ENCODE data around the gene EPB42.

Gene EPB42

DNA sequence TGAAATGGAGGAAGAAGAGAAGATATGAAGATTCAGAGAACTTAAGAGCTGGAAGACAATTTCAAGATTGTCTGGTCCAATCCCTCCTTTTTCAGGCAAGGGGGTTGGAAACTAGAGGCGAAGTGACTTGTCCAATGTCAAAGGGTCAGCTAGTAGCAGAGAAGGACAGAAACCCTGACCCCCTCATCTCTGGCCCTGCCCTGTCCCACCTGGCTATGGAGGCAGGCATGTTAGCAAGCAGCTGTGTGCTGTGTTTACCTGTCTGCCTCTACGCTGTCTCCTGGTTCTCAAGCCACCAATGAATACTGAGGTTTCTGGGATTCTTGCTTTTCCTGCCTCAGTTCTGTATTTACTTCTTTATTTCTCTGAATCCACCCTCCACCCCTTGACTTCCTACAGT, 45.6 kb upstream of the EPB42 start:
- Histone ChIP-seq H3K27me3 (replicated peaks; ENCODE audit: control insufficient read depth, insufficient read depth, low read length) (no peaks in the 10 kb centered on the region), H3K36me3 (ENCODE audit: control insufficient read depth, insufficient read depth, low read length) (no peaks in the 10 kb centered on the region), H3K4me3 (replicated peaks; ENCODE audit: low read depth, low read length) (no peak overlapping the region)
- DNase-seq (ENCODE audit: extremely low read depth, insufficient read length): no peak
- TF ChIP-seq, protein P1, sequence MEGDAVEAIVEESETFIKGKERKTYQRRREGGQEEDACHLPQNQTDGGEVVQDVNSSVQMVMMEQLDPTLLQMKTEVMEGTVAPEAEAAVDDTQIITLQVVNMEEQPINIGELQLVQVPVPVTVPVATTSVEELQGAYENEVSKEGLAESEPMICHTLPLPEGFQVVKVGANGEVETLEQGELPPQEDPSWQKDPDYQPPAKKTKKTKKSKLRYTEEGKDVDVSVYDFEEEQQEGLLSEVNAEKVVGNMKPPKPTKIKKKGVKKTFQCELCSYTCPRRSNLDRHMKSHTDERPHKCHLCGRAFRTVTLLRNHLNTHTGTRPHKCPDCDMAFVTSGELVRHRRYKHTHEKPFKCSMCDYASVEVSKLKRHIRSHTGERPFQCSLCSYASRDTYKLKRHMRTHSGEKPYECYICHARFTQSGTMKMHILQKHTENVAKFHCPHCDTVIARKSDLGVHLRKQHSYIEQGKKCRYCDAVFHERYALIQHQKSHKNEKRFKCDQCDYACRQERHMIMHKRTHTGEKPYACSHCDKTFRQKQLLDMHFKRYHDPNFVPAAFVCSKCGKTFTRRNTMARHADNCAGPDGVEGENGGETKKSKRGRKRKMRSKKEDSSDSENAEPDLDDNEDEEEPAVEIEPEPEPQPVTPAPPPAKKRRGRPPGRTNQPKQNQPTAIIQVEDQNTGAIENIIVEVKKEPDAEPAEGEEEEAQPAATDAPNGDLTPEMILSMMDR (IDR thresholded peaks at IDR 0.05; ENCODE audit: insufficient read depth, low read length, poor library complexity, severe bottlenecking): no peak

DNA sequence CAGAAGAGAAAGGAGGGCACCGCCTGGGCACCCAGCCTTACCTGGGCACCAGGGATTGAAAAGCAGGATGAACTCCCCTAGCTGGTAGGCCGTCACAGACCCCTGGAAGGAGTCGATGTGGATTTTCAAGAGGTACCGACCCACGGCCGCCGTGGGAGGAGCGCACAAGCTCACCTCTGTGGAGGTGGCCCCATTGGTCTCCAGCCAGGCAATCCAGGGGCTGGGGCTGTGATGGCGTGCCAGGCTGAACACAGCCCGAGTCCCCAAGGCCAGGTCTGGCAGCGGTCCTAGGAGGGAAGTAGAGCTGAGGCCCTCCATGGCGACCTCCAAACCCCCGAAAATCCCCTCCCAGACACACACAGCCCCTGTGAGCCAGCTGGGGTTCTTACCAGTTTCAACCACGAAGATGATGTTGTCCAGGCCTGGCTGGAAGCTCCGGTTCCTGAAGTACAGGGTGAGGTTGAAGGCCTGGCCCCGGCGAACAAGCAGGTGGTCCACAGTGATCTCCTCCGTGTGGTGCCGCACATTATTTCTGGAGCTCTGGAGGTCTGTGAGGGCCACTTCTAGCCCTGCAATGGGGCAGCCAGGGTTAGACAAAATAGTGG, 39.3 kb upstream of the EPB42 start:
- no peak overlapping the region for H3K4me3 ChIP-seq (replicated peaks; ENCODE audit: low read depth, low read length)
- no peaks in the 10 kb centered on the region for H3K27me3 ChIP-seq (replicated peaks; ENCODE audit: control insufficient read depth, insufficient read depth, low read length)
- TF ChIP-seq, protein P1 (IDR thresholded peaks at IDR 0.05; ENCODE audit: insufficient read depth, low read length, poor library complexity, severe bottlenecking): no peak
- no peaks in the 10 kb centered on the region for H3K36me3 ChIP-seq (ENCODE audit: control insufficient read depth, insufficient read depth, low read length)
- DNase-seq (ENCODE audit: extremely low read depth, insufficient read length): no peak

DNA sequence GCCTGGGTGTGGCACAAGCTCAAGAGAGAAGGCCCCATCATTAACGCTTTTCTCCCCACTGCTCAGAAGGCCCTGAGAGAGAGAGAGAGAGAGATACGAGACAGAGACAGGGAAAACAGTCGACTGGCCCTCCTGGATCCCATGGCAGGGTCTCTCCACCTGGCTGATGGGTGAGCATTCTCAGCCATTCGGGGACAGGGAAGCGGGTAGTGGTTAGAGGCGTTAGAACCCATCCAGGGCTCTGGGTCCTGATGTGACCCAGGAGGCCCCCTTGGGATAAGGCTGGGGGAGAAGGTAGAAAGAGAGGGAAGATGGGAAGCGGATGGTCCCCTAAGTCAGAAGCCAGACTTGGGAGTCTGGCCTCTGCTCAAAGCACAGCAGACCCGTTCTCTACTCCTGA, 38.0 kb upstream of the EPB42 start:
- TF ChIP-seq, protein P1 (IDR thresholded peaks at IDR 0.05; ENCODE audit: insufficient read depth, low read length, poor library complexity, severe bottlenecking): no peak
- no peaks in the 10 kb centered on the region for H3K36me3 ChIP-seq (ENCODE audit: control insufficient read depth, insufficient read depth, low read length)
- H3K4me3 ChIP-seq (replicated peaks; ENCODE audit: low read depth, low read length): no peak overlapping the region
- no peaks in the 10 kb centered on the region for H3K27me3 ChIP-seq (replicated peaks; ENCODE audit: control insufficient read depth, insufficient read depth, low read length)
- no peak for DNase-seq (ENCODE audit: extremely low read depth, insufficient read length)

DNA sequence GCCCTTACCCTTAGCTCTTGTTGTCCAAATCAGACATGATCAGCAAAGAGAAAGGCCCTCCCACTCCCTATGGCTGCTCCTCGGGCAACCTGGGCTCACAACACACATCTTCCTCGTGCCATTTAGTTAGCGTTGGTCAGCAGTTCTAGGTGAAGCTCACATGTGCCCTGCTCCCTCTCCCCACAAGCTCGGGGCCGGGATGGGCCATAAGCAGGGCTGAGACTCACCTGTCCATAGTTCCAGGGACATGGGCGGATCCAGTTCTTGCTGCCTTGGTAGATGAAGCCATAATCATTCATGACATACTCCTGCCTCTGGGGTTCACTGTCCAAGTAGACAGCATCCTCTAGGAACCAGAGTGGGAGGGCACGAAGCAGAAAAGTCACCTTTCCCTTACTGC, 35.5 kb upstream of the EPB42 start:
- DNase-seq (ENCODE audit: extremely low read depth, insufficient read length): no peak
- H3K4me3 ChIP-seq (replicated peaks; ENCODE audit: low read depth, low read length): no peak overlapping the region
- TF ChIP-seq, protein P1 (IDR thresholded peaks at IDR 0.05; ENCODE audit: insufficient read depth, low read length, poor library complexity, severe bottlenecking): no peak

DNA sequence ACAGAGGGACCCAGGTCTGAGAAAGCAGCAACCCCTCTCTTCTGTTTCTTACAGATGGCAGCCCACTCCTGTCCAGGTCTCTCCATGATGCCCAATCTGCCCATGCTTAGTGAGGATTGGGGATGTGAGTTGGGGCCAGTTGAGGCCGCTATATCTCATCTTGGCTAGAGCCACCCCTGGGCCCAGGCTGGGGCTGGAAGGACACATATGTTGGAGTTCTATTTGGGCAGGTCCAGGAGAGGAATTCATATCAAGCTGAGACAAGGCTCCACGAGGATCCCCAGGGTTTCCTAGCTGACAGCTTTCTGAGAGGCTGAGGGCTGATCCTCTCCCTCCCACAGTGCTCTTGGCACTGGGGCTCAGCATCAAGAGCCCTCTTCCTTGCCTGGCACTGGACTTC, 34.6 kb upstream of the EPB42 start:
- DNase-seq (ENCODE audit: extremely low read depth, insufficient read length): no peak
- H3K36me3 ChIP-seq (ENCODE audit: control insufficient read depth, insufficient read depth, low read length): no peaks in the 10 kb centered on the region
- H3K27me3 ChIP-seq (replicated peaks; ENCODE audit: control insufficient read depth, insufficient read depth, low read length): no peaks in the 10 kb centered on the region
- H3K4me3 ChIP-seq (replicated peaks; ENCODE audit: low read depth, low read length): no peak overlapping the region
- TF ChIP-seq, protein P1 (IDR thresholded peaks at IDR 0.05; ENCODE audit: insufficient read depth, low read length, poor library complexity, severe bottlenecking): no peak

More for the DNA sequence above, 35.5 kb upstream of the EPB42 start:
- no peaks in the 10 kb centered on the region for H3K36me3 ChIP-seq (ENCODE audit: control insufficient read depth, insufficient read depth, low read length)
- no peaks in the 10 kb centered on the region for H3K27me3 ChIP-seq (replicated peaks; ENCODE audit: control insufficient read depth, insufficient read depth, low read length)

All from GM06990 (cell line).